A172 (cell line): Measurements from ENCODE around the gene ARHGAP22. TPM values are rescaled to one million over a fixed set of nuclear protein-coding genes. Genes with fewer than 3 reads are reported as not detected.

Experiments
- DNase-seq: peaks from one replicate; pipeline ENCODE4 v3.0.0-alpha.2; 2015; ENCODE audit warnings: low spot score
- total RNA-seq: library from RNA; depleted of rRNA; stranded (reverse); fragments of >200 nt; shearing (Covaris generic); gene quantifications from 2 replicates; pipeline ENCODE4 v1.2.3, GENCODE V29; 2014

ARHGAP22 gene
- total RNA-seq, 1 experiment from 2014 or later, result 8.2 TPM

DNA sequence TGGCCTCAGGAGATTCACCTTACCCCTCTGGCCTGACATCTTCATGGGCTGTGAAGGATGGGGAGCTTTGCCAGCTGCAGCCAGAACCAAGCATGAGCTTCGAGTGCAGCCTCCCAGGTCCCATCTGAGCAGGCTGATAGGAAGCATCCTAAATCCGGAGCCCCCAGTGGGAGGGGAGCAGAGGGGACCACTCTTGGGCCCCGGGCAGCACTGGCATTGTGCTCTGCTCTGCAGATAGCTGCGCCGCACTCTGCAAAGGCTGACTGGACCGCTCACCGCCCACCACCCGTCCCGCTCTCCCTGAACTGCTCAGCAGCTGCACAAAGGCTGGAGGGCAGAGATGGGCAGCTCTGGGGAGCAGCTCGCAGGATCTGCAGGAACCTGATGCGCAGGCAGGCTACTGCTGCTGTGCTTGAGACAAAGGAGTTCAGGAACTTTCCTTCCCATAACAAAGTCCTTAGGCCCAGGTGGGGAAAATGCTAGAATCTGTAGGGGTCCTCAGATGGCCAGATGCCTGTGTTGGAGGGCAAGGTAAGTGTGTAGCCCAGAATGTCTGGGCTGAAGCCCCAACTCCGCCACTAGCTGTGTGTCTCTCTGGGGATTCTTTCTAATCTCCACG is 51.8 kb downstream of the ARHGAP22 start:
- no peak for DNase-seq

GRCh38 chr10:48551861-48552591 is 52.8 kb downstream of the ARHGAP22 start:
- DNase-seq, result peak; percentile 48

DNA sequence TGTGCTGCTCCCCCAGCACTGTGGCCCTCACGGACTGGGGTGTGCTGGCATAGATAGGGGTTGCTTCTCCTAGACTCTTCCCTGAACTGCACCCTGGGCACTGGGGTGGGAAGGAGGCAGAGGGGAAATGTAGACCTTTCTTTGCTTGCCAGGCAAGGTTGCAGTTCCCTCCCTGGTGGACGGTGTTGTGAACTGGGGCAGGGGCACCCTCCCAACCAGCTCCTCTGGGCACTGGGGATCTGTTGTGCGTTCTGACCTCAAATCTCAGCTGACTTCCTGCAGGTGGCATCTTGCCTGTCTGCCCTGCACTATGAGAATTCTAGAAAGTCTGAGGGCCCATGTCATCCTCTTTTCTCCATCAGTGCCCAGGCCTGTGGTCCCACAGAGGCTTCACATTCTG is 53.9 kb downstream of the ARHGAP22 start:
- DNase-seq, result no peak

GRCh38 chr10:48550071-48550691 is 54.7 kb downstream of the ARHGAP22 start:
- DNase-seq, result no peak

DNA sequence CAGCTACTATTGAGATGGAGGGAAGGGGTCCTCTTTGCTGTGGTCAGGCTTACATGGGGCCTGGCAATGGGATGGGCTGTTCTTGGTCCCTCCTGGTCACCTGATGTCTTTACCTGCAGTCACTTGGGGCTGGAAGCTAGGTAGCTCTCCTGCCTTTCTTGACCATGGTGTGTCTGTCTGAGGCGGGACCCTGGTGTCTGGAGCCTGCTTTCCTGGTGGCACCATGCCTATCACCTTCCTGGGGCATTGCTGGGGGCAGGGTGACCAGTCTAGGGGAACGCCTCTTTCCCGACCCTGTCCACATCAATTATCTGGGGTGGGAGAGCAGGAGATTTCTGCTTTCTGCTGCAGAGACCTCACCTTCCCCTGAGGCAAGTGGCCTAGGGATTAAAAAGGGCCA is 55.6 kb downstream of the ARHGAP22 start:
- DNase-seq, result no peak

- no peak for DNase-seq
These were observed 56.2 kb downstream of the ARHGAP22 start for GRCh38 chr10:48548531-48549135.

- DNase-seq, result no peak
These were observed 56.9 kb downstream of the ARHGAP22 start for GRCh38 chr10:48547981-48548380.

DNA sequence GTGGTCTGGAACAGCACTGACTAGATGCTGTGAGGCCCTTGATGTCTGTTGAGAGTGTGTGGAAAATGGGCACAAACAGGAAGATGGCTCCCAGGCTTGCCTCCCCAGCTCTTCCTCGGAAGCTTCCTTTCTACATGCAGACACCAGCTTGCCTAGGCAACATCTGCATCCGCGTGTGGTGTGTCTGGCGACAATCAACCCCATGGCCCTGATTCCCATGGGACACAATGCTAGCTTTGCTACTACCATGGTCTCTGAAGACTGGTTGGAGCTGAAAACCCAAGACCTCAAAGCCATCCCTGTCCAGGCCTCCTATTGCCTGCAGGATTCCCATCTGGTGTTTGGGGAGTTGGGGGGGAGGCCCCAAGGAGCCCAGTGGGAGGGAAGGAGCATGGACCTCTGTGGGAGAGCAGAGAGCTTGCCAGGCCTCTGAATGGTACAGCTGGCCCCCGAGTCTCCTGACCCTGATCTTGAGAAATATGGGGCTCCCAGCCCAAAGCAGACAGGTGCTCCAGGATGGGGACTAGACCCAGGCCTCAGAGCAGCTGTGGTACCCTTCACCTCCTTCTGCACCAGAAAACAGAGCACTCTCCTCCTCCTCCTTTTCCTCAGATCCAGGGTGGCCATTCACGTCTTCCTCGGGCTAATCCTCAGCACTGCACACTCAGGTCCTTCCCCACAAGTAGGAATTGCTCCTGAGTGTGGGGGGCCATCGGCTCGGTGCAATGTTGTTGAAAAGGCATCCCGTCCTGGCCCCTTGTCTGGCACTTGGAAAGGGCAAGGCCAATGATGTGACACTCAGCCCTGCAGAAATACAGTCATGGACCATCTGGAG is 57.6 kb downstream of the ARHGAP22 start:
- no peak for DNase-seq

- no peak for DNase-seq
These were observed 59.3 kb downstream of the ARHGAP22 start for GRCh38 chr10:48545462-48546145.

- DNase-seq, result no peak
These were observed 61.6 kb downstream of the ARHGAP22 start for GRCh38 chr10:48543182-48543844.

GRCh38 chr10:48542471-48543181 is 62.2 kb downstream of the ARHGAP22 start:
- DNase-seq, result peak; percentile 29

- peak; percentile 86 for DNase-seq
These were observed 63.6 kb downstream of the ARHGAP22 start for GRCh38 chr10:48541144-48541795.

GRCh38 chr10:48538611-48539010 is 66.3 kb downstream of the ARHGAP22 start:
- no peak for DNase-seq

DNA sequence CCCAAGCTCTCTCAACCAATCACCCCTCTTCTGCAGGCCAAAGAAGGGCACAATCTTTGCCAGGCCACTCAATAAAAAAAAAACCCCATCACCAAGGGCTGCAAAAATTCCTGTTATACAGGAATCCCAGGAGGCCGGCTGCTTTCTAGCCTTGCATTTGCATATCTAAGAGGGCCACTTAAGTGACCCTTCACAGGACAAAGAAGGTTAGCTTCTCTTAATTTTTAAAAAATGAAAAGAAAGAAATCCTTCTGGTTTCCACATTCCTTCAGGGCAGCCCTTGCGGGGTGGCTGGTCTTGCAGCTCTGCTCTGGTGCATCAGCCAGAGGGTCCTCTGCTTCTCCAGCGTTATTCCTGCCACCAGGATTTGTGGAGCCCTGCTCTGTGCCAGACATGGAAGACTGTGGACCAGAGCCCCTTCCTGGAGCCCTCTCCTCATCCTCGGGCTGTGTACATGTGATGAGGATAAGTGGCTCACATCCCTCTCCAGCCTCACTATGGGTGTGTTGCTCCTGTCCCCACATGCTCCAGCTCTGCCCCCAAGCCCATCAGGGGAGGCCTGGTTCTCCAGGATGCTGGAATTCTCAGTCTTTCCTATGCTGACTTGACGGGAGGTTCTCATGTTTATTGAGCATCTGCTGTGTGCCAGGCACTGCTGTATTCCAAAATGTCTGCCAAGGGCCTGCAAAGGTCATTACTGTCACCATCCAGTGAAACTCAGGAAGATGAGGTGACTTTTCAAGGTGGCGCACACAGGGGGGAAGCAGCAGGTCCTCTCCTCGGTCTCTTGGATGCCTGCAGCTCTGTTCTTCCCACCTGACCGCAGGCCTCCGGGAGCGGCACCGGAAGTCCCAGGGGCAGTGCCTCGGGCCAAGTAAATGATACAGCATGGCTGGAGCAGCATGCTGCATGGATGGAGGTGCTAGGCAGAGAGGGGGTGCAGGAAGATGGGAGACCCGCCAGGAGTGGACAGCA is 67.7 kb downstream of the ARHGAP22 start:
- DNase-seq, result no peak

GRCh38 chr10:48536156-48536500 is 68.7 kb downstream of the ARHGAP22 start:
- no peak for DNase-seq

- DNase-seq, result no peak
These were observed 69.3 kb downstream of the ARHGAP22 start for GRCh38 chr10:48535416-48536155.

DNA sequence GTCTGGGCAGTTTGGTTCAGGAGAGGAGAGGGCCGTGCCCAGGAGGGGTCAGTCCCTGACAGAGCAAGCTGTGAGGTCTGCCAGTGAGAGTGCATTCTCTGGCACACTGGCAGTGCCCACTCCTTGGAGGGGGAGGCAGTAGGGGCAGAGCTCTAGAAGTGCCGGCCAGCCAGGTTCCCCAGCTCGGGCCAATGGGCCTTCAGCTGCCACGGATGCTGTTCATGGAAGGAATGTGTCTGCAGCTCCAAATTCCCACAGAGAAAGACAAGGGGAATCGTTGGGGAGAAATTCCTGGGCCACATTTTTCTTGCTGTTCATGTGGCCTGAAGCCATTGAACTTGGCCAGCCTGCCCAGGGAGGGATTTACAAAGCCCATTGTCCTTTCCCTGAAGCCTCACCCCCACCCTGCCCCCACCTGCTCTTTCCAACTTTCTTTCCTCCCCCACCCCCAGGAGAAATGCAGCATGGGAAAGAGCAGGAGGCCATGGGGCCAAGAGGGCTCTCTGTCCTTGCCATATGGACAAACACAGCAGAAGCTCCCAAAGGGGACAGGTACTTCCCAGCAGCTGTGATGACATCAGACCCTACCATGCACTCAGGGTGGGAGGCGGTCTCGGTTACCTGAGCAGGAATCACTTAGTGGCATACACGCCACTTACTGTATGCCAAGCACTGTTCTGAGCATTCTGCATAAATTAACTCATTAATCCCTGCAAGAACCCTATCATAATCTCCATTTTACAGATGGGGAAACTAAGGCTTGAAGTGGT is 70.7 kb downstream of the ARHGAP22 start:
- peak; percentile 18 for DNase-seq
